ENCODE results near the gene CCDC198. TPM values are rescaled to one million over a fixed set of nuclear protein-coding genes. Genes with fewer than 3 reads are reported as not detected.

CCDC198 gene
- total and polyA plus RNA-seq, 8 donors = 0.30 to 1.3 TPM; not detected in 6

- no peak for DNase-seq
- H3K27ac ChIP-seq = no peak overlapping the region
- WGBS, 5 donors = 41 to 51% (median 47%) methylated on average over 3 of the region's 3 CpGs
- intact Hi-C loops (cut with DNase I; ENCODE audit: low total_unique reads) = no loop called here
- H3K36me3 ChIP-seq = no peaks in the 10 kb centered on the region
- TF ChIP-seq CTCF (IDR thresholded peaks at IDR 0.05) (no peak), POLR2A (IDR thresholded peaks at IDR 0.05) (no peak), POLR2AphosphoS5 (IDR thresholded peaks at IDR 0.05) (no peak), EP300 (IDR thresholded peaks at IDR 0.05) (no peak)
- no peaks in the 10 kb centered on the region for H3K9me3 ChIP-seq
- no peaks in the 10 kb centered on the region for H3K27me3 ChIP-seq
- peaks cover 0 to 4% (median 0%) of the 10 kb centered on the region in 4 donors for H3K4me1 ChIP-seq
- no peak overlapping the region for H3K4me3 ChIP-seq
Measured at GRCh38 chr14:57482120-57482519, 11.5 kb downstream of the CCDC198 start.

GRCh38 chr14:57480051-57480450 lies 13.6 kb downstream of the CCDC198 start:
- Histone ChIP-seq H3K36me3 (no peaks in the 10 kb centered on the region), H3K4me3 (no peak overlapping the region)
- intact Hi-C loops (cut with DNase I; ENCODE audit: low total_unique reads) = no loop called here

GRCh38 chr14:57479197-57479596 lies 14.5 kb downstream of the CCDC198 start:
- WGBS, 5 donors = 40 to 96% (median 89%) methylated on average over 1 of the region's 1 CpG
- Histone ChIP-seq H3K4me3 (no peak overlapping the region), H3K27ac (no peak overlapping the region), H3K4me1 (no peaks in the 10 kb centered on the region), H3K27me3 (no peaks in the 10 kb centered on the region), H3K36me3 (no peaks in the 10 kb centered on the region), H3K9me3 (no peaks in the 10 kb centered on the region)
- no peak for DNase-seq
- intact Hi-C loops (cut with DNase I; ENCODE audit: low total_unique reads) = no loop called here
- TF ChIP-seq CTCF (IDR thresholded peaks at IDR 0.05) = no peak
- TF ChIP-seq EP300 (IDR thresholded peaks at IDR 0.05) = no peak
- TF ChIP-seq POLR2AphosphoS5 (IDR thresholded peaks at IDR 0.05) = no peak
- TF ChIP-seq POLR2A (IDR thresholded peaks at IDR 0.05) = no peak

More at GRCh38 chr14:57480051-57480450, 13.6 kb downstream of the CCDC198 start:
- DNase-seq = no peak
- Histone ChIP-seq H3K27ac (no peak overlapping the region), H3K4me1 (no peaks in the 10 kb centered on the region), H3K27me3 (no peaks in the 10 kb centered on the region), H3K9me3 (no peaks in the 10 kb centered on the region)
- 79 to 97% (median 95%) methylated on average over 1 of the region's 1 CpG for WGBS, 5 donors
- TF ChIP-seq EP300 (IDR thresholded peaks at IDR 0.05) (no peak), POLR2A (IDR thresholded peaks at IDR 0.05) (no peak), POLR2AphosphoS5 (IDR thresholded peaks at IDR 0.05) (no peak), CTCF (IDR thresholded peaks at IDR 0.05) (no peak)

- Histone ChIP-seq H3K4me3 (no peak overlapping the region), H3K9me3 (no peaks in the 10 kb centered on the region), H3K36me3 (no peaks in the 10 kb centered on the region), H3K27ac (no peak overlapping the region), H3K27me3 (no peaks in the 10 kb centered on the region), H3K4me1 (no peaks in the 10 kb centered on the region)
- 42 to 60% (median 57%) methylated on average over 2 of the region's 2 CpGs for WGBS, 5 donors
- TF ChIP-seq EP300 (IDR thresholded peaks at IDR 0.05) (no peak), POLR2A (IDR thresholded peaks at IDR 0.05) (no peak), POLR2AphosphoS5 (IDR thresholded peaks at IDR 0.05) (no peak), CTCF (IDR thresholded peaks at IDR 0.05) (no peak)
- intact Hi-C loops (cut with DNase I; ENCODE audit: low total_unique reads) = no loop called here
- peak in 1 of 2 donors; percentile 30 for DNase-seq
Measured at GRCh38 chr14:57478050-57478449, 15.6 kb downstream of the CCDC198 start.
